Mammary epithelial cell (primary cell): ENCODE results near the gene HAGHL.

Experiments
- EZH2 ChIP-seq: IDR thresholded peaks from 2 replicates; pipeline ENCODE4 v1.6.1; 2012; ENCODE audit warnings: low read length, inconsistent platforms, borderline replicate concordance
- TF ChIP-seq, protein P1 (sequence below), 2 donors: IDR thresholded peaks in 1 of 2; conservative IDR thresholded peaks in 1 of 2; 2 replicates each; pipeline ENCODE4 v1.5.1; 2011 to 2012; ENCODE audit warnings: inconsistent platforms in 2 of 2, low read length in 2 of 2, mild to moderate bottlenecking in 2 of 2, control low read depth in 1 of 2, low read depth in 1 of 2; ENCODE audit not compliant: insufficient read depth in 1 of 2; ENCODE audit errors: extremely low read depth in 1 of 2

DNA sequence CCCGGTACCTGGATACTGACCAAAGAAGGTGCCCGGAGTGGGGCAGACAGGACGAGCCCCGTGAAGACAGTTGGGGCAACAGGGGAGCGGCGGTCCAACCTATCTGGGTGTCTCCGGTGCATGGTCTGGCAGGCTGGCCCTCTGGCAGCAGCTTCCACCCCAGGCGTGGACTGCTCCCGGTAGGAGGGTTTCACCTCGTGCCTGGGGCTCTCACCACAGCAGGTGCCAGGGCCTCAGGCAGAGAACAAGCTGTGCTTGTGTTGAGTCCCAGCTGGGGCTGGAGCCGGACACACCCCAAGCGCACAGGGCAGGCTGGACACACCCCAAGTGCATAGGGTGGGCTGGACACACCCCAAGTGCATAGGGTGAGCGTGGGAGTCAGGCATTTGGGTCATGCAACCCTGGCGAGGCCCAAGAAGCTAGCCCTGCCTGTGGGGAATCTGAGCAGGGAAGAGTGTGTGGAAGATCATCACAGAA lies 19.8 kb upstream of the HAGHL start:
- no peak for TF ChIP-seq EZH2
- TF ChIP-seq, protein P1, sequence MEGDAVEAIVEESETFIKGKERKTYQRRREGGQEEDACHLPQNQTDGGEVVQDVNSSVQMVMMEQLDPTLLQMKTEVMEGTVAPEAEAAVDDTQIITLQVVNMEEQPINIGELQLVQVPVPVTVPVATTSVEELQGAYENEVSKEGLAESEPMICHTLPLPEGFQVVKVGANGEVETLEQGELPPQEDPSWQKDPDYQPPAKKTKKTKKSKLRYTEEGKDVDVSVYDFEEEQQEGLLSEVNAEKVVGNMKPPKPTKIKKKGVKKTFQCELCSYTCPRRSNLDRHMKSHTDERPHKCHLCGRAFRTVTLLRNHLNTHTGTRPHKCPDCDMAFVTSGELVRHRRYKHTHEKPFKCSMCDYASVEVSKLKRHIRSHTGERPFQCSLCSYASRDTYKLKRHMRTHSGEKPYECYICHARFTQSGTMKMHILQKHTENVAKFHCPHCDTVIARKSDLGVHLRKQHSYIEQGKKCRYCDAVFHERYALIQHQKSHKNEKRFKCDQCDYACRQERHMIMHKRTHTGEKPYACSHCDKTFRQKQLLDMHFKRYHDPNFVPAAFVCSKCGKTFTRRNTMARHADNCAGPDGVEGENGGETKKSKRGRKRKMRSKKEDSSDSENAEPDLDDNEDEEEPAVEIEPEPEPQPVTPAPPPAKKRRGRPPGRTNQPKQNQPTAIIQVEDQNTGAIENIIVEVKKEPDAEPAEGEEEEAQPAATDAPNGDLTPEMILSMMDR (conservative IDR thresholded peaks at IDR 0.05 in 1 of 2, IDR thresholded peaks at IDR 0.05 in 1 of 2; ENCODE audit: extremely low read depth in 1 of 2, insufficient read depth in 1 of 2, low read depth in 1 of 2, low read length in 2 of 2) = no peak
